OCI-LY7 (cell line): Measurements from ENCODE around the gene BTBD9. TPM values are rescaled to one million over a fixed set of nuclear protein-coding genes. Genes with fewer than 3 reads are reported as not detected.

Experiments
- BruUV-seq: library from RNA; stranded (reverse); fragments of 400-500 nt; replicated peaks from 2 replicates; lab custom pipeline; 2021; lab: Mats Ljungman, UMichigan
- CTCF ChIA-PET: fragments of 300-600 bp; sonication (Branson Sonifier 250); formaldehyde crosslinking; loops from one replicate; lab custom pipeline; 2022; ENCODE audit warnings: antibody characterized with exemption; ENCODE audit not compliant: unreplicated experiment; lab: Charles Lee
- POLR2A ChIA-PET: fragments of 300-600 bp; sonication (Branson Sonifier 250); formaldehyde crosslinking; loops from one replicate; lab custom pipeline; 2022; ENCODE audit warnings: antibody characterized with exemption; lab: Charles Lee
- DNase-seq: peaks from one replicate; pipeline ENCODE4 v3.0.0-alpha.2; 2015; ENCODE audit warnings: low spot score
- H2AFZ ChIP-seq: fragments of 200-600 bp; sonication (generic), shearing (Covaris generic); 2 replicates; pipeline ENCODE4 v1.6.1; 2014; ENCODE audit warnings: mild to moderate bottlenecking, antibody characterized with exemption, low read length, moderate library complexity
- H3K27ac ChIP-seq: fragments of 200-600 bp; sonication (generic); 2 replicates; pipeline ENCODE4 v1.5.1; 2014; ENCODE audit warnings: mixed run types, low read depth, mild to moderate bottlenecking, moderate library complexity, low read length, inconsistent platforms; ENCODE audit not compliant: poor library complexity, severe bottlenecking
- H3K36me3 ChIP-seq: fragments of 200-600 bp; sonication (generic); 2 replicates; pipeline ENCODE4 v1.6.1; 2014; ENCODE audit warnings: mild to moderate bottlenecking, antibody characterized with exemption, low read length, moderate library complexity, mixed read lengths; ENCODE audit not compliant: insufficient read depth
- H3K4me1 ChIP-seq: fragments of 200-600 bp; sonication (generic); 2 replicates; pipeline ENCODE4 v1.5.1; 2014; ENCODE audit warnings: mild to moderate bottlenecking, low read length; ENCODE audit not compliant: insufficient read depth, poor library complexity, severe bottlenecking
- H3K4me2 ChIP-seq: fragments of 200-600 bp; sonication (generic); 2 replicates; pipeline ENCODE4 v1.6.1; 2014; ENCODE audit warnings: mild to moderate bottlenecking, low read length
- H3K4me3 ChIP-seq: fragments of 200-600 bp; sonication (generic); 2 replicates; pipeline ENCODE4 v1.5.1; 2014; ENCODE audit warnings: mild to moderate bottlenecking, low read depth, low read length; ENCODE audit not compliant: poor library complexity, severe bottlenecking
- H3K79me2 ChIP-seq: fragments of 200-600 bp; sonication (generic); 2 replicates; pipeline ENCODE4 v1.6.1; 2016; ENCODE audit warnings: low read depth, mild to moderate bottlenecking, low read length, moderate library complexity, mixed read lengths; ENCODE audit not compliant: insufficient read depth
- H3K9me2 ChIP-seq: fragments of 200-600 bp; sonication (generic); 2 replicates; pipeline ENCODE4 v1.6.1; 2016; ENCODE audit warnings: mild to moderate bottlenecking, low read length, mixed read lengths; ENCODE audit not compliant: insufficient read depth
- H3K9me3 ChIP-seq: fragments of 200-600 bp; sonication (generic); 2 replicates; pipeline ENCODE4 v1.6.1; 2014; ENCODE audit warnings: mild to moderate bottlenecking, mixed run types, low read length, mixed read lengths
- H4K20me1 ChIP-seq: fragments of 200-600 bp; sonication (generic); 2 replicates; pipeline ENCODE4 v1.6.1; 2014; ENCODE audit warnings: mild to moderate bottlenecking, antibody characterized with exemption, low read length, moderate library complexity, mixed read lengths; ENCODE audit not compliant: insufficient read depth
- EZH2phosphoT487 ChIP-seq: fragments of 200-600 bp; sonication (generic); IDR thresholded peaks from 2 replicates; pipeline ENCODE4 v1.6.1; 2018; ENCODE audit warnings: low read depth, borderline replicate concordance, mild to moderate bottlenecking, mixed run types, antibody characterized with exemption, low read length, moderate library complexity, mixed read lengths
- intact Hi-C: fragments of 100-400 bp; cut with micrococcal nuclease; formaldehyde crosslinking; loops from one replicate; pipeline ENCODE4 v1.10.0; 2022; ENCODE audit not compliant: unreplicated experiment
- total RNA-seq, 2 experiments: library from RNA; depleted of rRNA in 1 of 2; stranded (reverse); fragments of >200 nt in 1 of 2; shearing (Covaris generic) in 1 of 2; gene quantifications; 2 replicates each; pipeline ENCODE4 v1.2.3, GENCODE V29; 2014 to 2022
- TF ChIP-seq, protein P1 (sequence below): fragments of 200-600 bp; sonication (generic); conservative IDR thresholded peaks from 2 replicates; pipeline ENCODE4 v1.5.1; 2014; ENCODE audit warnings: mild to moderate bottlenecking, antibody characterized with exemption, low read length, moderate library complexity, mixed read lengths

BTBD9 gene
- total RNA-seq, 2 experiments from 2014 or later: 5.9 to 7.3 TPM

DNA sequence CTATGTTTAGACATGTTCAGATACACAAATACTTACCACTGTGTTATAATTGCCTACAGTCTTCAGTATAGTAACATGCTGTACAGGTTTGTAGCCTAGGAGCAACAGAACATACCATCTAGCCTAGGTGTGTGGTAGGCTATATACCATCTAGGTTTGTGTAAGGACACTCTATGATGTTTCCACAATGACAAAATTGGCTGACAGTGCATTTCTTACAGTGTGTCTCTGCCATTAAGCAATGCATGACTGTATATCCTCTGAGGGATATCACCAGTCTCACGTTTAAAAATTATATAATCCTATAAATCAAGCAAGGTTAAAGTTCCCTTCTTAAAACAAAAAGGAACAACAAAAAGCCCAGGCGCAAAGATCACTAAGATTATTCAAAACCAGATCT is 352.2 kb downstream of the BTBD9 start:
- no peak overlapping the region for H3K4me2 ChIP-seq
- H3K9me3 ChIP-seq: no peaks in the 10 kb centered on the region
- no peaks in the 10 kb centered on the region for H3K79me2 ChIP-seq
- H2AFZ ChIP-seq: no peak overlapping the region
- BruUV-seq: no TSS peak
- ChIA-PET CTCF (no interaction called here), POLR2A (no interaction called here)
- H3K27ac ChIP-seq: no peak overlapping the region
- TF ChIP-seq EZH2phosphoT487: no peak
- TF ChIP-seq, protein P1, sequence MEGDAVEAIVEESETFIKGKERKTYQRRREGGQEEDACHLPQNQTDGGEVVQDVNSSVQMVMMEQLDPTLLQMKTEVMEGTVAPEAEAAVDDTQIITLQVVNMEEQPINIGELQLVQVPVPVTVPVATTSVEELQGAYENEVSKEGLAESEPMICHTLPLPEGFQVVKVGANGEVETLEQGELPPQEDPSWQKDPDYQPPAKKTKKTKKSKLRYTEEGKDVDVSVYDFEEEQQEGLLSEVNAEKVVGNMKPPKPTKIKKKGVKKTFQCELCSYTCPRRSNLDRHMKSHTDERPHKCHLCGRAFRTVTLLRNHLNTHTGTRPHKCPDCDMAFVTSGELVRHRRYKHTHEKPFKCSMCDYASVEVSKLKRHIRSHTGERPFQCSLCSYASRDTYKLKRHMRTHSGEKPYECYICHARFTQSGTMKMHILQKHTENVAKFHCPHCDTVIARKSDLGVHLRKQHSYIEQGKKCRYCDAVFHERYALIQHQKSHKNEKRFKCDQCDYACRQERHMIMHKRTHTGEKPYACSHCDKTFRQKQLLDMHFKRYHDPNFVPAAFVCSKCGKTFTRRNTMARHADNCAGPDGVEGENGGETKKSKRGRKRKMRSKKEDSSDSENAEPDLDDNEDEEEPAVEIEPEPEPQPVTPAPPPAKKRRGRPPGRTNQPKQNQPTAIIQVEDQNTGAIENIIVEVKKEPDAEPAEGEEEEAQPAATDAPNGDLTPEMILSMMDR: no peak
- intact Hi-C loops: no loop called here
- no peaks in the 10 kb centered on the region for H4K20me1 ChIP-seq
- no peak overlapping the region for H3K4me3 ChIP-seq
- DNase-seq: no peak
- H3K4me1 ChIP-seq: no peaks in the 10 kb centered on the region
- H3K9me2 ChIP-seq: no peaks in the 10 kb centered on the region
- no peaks in the 10 kb centered on the region for H3K36me3 ChIP-seq

DNA sequence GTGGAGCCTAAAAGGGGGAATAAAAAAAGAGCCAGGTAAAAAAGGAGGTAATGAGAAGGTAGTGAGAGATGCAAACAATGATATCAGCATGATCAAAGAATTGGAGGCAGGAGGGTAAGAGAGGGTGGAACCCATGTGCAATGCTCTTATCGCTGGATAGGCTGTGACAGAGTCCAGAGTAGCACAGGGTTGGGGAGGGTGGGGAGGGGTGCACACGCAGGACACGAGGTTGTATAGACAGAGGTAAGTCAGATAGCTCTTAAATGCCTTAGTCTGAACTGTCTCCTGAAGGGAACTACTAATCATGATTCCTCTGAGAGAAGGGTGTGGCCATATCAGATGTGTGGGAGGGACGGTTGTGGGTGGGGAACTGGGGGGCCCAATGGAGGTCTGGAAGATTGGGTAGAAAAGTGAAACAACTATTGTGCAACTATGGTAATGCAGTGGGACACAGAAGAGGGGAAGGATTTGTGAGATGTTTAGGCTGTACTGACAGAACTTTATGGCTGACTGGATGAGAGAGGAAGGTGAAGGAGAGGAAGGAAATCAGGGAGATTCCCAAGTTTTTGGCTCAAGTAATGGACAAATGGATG is 354.8 kb downstream of the BTBD9 start:
- H3K4me2 ChIP-seq: no peak overlapping the region
- H3K79me2 ChIP-seq: no peaks in the 10 kb centered on the region
- H3K36me3 ChIP-seq: no peaks in the 10 kb centered on the region
- H3K9me3 ChIP-seq: no peaks in the 10 kb centered on the region
- CTCF ChIA-PET: no interaction called here
- H3K27ac ChIP-seq: no peak overlapping the region
- POLR2A ChIA-PET: interaction anchor here (0.5 kb wide), 1 partner anchor 70 kb away, joined by 3 read pairs; no protein-coding TSS in a partner anchor
- TF ChIP-seq, protein P1: no peak
- TF ChIP-seq EZH2phosphoT487: no peak
- intact Hi-C loops: no loop called here
- no peak for DNase-seq
- no peak overlapping the region for H2AFZ ChIP-seq
- no TSS peak for BruUV-seq
- H3K4me1 ChIP-seq: no peaks in the 10 kb centered on the region
- H3K4me3 ChIP-seq: no peak overlapping the region
- no peaks in the 10 kb centered on the region for H3K9me2 ChIP-seq
- no peaks in the 10 kb centered on the region for H4K20me1 ChIP-seq

DNA sequence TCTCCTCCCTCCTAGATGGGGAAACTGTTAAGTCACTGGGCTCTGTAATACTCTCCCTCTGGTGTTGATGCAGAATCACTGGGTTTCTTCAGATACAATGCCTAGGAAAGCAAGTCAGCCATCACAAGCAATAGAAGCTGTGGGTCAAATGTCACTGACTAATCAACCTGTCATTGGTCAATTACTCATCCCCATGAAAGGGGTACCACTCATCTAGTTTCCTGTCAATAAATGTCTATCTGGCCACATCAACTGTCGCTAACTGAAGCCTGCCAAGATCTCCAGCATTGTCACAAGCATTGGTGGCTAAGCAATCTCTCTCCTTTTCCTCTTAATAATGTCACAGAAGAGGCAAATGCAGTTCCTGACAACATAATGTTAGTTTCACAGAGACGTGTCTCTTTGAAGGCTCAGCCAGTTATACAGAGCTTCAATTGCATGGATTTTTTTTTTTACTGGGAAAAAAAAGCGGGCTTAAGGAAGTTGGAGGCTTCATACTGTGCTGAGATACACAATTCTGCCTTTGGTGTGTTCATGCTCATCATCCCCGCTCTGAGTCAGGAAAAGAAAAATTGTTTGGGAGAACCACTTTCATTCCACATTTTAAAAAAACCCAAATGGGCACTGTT is 355.9 kb downstream of the BTBD9 start:
- intact Hi-C loops: no loop called here
- TF ChIP-seq EZH2phosphoT487: no peak
- TF ChIP-seq, protein P1: no peak
- no peaks in the 10 kb centered on the region for H3K36me3 ChIP-seq
- no peaks in the 10 kb centered on the region for H3K9me2 ChIP-seq
- no peak overlapping the region for H3K4me3 ChIP-seq
- H3K79me2 ChIP-seq: no peaks in the 10 kb centered on the region
- no peak overlapping the region for H2AFZ ChIP-seq
- DNase-seq: no peak
- no peak overlapping the region for H3K4me2 ChIP-seq
- BruUV-seq: no TSS peak
- no peaks in the 10 kb centered on the region for H3K9me3 ChIP-seq
- no peaks in the 10 kb centered on the region for H3K4me1 ChIP-seq
- CTCF ChIA-PET: no interaction called here
- H4K20me1 ChIP-seq: no peaks in the 10 kb centered on the region
- POLR2A ChIA-PET: no interaction called here
- H3K27ac ChIP-seq: no peak overlapping the region
